IMR-90 (cell line): ENCODE measurements around the gene CFAP157. TPM values are rescaled to one million over a fixed set of nuclear protein-coding genes. Genes with fewer than 3 reads are reported as not detected.

ENCODE experiments used
- ATAC-seq: fragments of 200-7000 bp; cut with Tn5 transposase; 2 replicates; pipeline ENCODE4 v1.9.1; 2020; ENCODE audit warnings: low read depth, mild to moderate bottlenecking, moderate library complexity
- BruUV-seq: library from RNA; stranded (reverse); fragments of 400-500 nt; replicated peaks from 2 replicates; lab custom pipeline; 2021; lab: Mats Ljungman, UMichigan
- CTCF ChIA-PET: fragments of 300-600 bp; formaldehyde crosslinking; extraction: SDS; loops from one replicate; lab custom pipeline; 2021; ENCODE audit warnings: antibody characterized with exemption; lab: Yijun Ruan, JAX
- POLR2A ChIA-PET: fragments of 300-600 bp; sonication (Branson Sonifier 250); formaldehyde crosslinking; loops from one replicate; lab custom pipeline; 2022; ENCODE audit warnings: antibody characterized with exemption; ENCODE audit not compliant: unreplicated experiment; lab: Charles Lee
- DNase-seq: peaks from one replicate; pipeline ENCODE4 v3.0.0; 2013
- H2AFZ ChIP-seq: replicated peaks from 2 replicates; pipeline ENCODE3; 2013; ENCODE audit warnings: low read length, mild to moderate bottlenecking; ENCODE audit not compliant: poor library complexity
- H2AK5ac ChIP-seq: 2 replicates; pipeline ENCODE4 v1.6.1; 2013; ENCODE audit warnings: low read depth, low read length, inconsistent platforms
- H2AK9ac ChIP-seq: replicated peaks from 2 replicates; pipeline ENCODE3; 2013; ENCODE audit warnings: mild to moderate bottlenecking, low read depth, low read length, moderate library complexity; ENCODE audit not compliant: poor library complexity
- H2BK120ac ChIP-seq: 2 replicates; pipeline ENCODE4 v1.6.1; 2013; ENCODE audit warnings: low read depth, low read length, inconsistent platforms
- H2BK15ac ChIP-seq: 3 replicates; pipeline ENCODE4 v1.6.1; 2013; ENCODE audit warnings: low read depth, low read length, inconsistent platforms
- H2BK20ac ChIP-seq: 2 replicates; pipeline ENCODE4 v1.6.1; 2013; ENCODE audit warnings: low read depth, mild to moderate bottlenecking, inconsistent platforms, low read length, moderate library complexity
- H2BK5ac ChIP-seq: 2 replicates; pipeline ENCODE4 v1.6.1; 2013; ENCODE audit warnings: mild to moderate bottlenecking, low read depth, low read length, inconsistent platforms; ENCODE audit not compliant: poor library complexity, severe bottlenecking
- H3K14ac ChIP-seq: replicated peaks from 2 replicates; pipeline ENCODE4 v1.6.1; 2013; ENCODE audit warnings: low read depth, low read length, inconsistent platforms
- H3K18ac ChIP-seq: 2 replicates; pipeline ENCODE4 v1.6.1; 2013; ENCODE audit warnings: low read depth, low read length, control low read depth
- H3K23ac ChIP-seq: 2 replicates; pipeline ENCODE4 v1.6.1; 2013; ENCODE audit warnings: low read depth, low read length, inconsistent platforms
- H3K27ac ChIP-seq: 2 replicates; pipeline ENCODE4 v1.5.1; 2013; ENCODE audit warnings: mild to moderate bottlenecking, control low read depth, low read length; ENCODE audit not compliant: insufficient read depth
- H3K27me3 ChIP-seq: 2 replicates; pipeline ENCODE4 v1.6.1; 2013; ENCODE audit warnings: low read length; ENCODE audit not compliant: control insufficient read depth, insufficient read depth
- H3K36me3 ChIP-seq: 2 replicates; pipeline ENCODE4 v1.6.1; 2013; ENCODE audit warnings: low read length, mixed read lengths; ENCODE audit not compliant: control insufficient read depth, insufficient read depth
- H3K4ac ChIP-seq: 2 replicates; pipeline ENCODE4 v1.6.1; 2013; ENCODE audit warnings: low read depth, low read length, inconsistent platforms
- H3K4me1 ChIP-seq: 2 replicates; pipeline ENCODE4 v1.6.1; 2013; ENCODE audit warnings: low read length, mixed read lengths; ENCODE audit not compliant: control insufficient read depth, insufficient read depth
- H3K4me2 ChIP-seq: 2 replicates; pipeline ENCODE4 v1.6.1; 2013; ENCODE audit warnings: low read depth, mild to moderate bottlenecking, control low read depth, low read length, moderate library complexity
- H3K4me3 ChIP-seq: 2 replicates; pipeline ENCODE4 v1.5.1; 2013; ENCODE audit warnings: low read depth, mild to moderate bottlenecking, control low read depth, low read length, moderate library complexity; ENCODE audit not compliant: insufficient read depth
- H3K56ac ChIP-seq: 2 replicates; pipeline ENCODE4 v1.6.1; 2013; ENCODE audit warnings: low read length, inconsistent platforms; ENCODE audit not compliant: insufficient read depth; ENCODE audit errors: extremely low read depth
- H3K79me1 ChIP-seq, 2 experiments: 2 replicates each; pipeline ENCODE4 v1.6.1; 2013; ENCODE audit warnings: low read length in 2 of 2, inconsistent platforms in 1 of 2, low read depth in 1 of 2
- H3K9ac ChIP-seq: 2 replicates; pipeline ENCODE4 v1.6.1; 2013; ENCODE audit warnings: low read depth, low read length, control low read depth
- H3K9me1 ChIP-seq: 2 replicates; pipeline ENCODE4 v1.6.1; 2013; ENCODE audit warnings: low read length, inconsistent platforms; ENCODE audit not compliant: insufficient read depth
- H3K9me3 ChIP-seq: 2 replicates; pipeline ENCODE4 v1.6.1; 2013; ENCODE audit warnings: low read length; ENCODE audit not compliant: control insufficient read depth, insufficient read depth
- H4K20me1 ChIP-seq: 2 replicates; pipeline ENCODE4 v1.6.1; 2013; ENCODE audit warnings: low read length, inconsistent platforms; ENCODE audit not compliant: insufficient read depth
- H4K5ac ChIP-seq: 2 replicates; pipeline ENCODE4 v1.6.1; 2013; ENCODE audit warnings: mild to moderate bottlenecking, low read depth, low read length, control low read depth
- H4K8ac ChIP-seq, 2 experiments: 2 replicates each; pipeline ENCODE4 v1.6.1; 2013; ENCODE audit warnings: low read depth in 2 of 2, low read length in 2 of 2, control low read depth in 1 of 2, inconsistent platforms in 1 of 2
- H4K91ac ChIP-seq: 2 replicates; pipeline ENCODE4 v1.6.1; 2013; ENCODE audit warnings: low read depth, low read length, inconsistent platforms; ENCODE audit not compliant: insufficient read depth
- CTCF ChIP-seq: conservative IDR thresholded peaks from 2 replicates; pipeline ENCODE4 v1.5.1; 2012; ENCODE audit warnings: mild to moderate bottlenecking, low read depth, low read length, improper control_type of control experiment
- FOS ChIP-seq: fragments of 150-350 bp; IDR thresholded peaks from 2 replicates; pipeline ENCODE4 v1.6.1; 2016; ENCODE audit warnings: low read depth, low read length
- MXI1 ChIP-seq: IDR thresholded peaks from 2 replicates; pipeline ENCODE4 v1.6.1; 2012; ENCODE audit warnings: low read depth, mild to moderate bottlenecking, low read length, moderate library complexity, borderline replicate concordance
- NFE2L2 ChIP-seq: fragments of 150-350 bp; IDR thresholded peaks from 2 replicates; pipeline ENCODE4 v1.6.1; 2016; ENCODE audit warnings: low read depth, mild to moderate bottlenecking, low read length
- RAD21 ChIP-seq: IDR thresholded peaks from 2 replicates; pipeline ENCODE4 v1.6.1; 2012; ENCODE audit warnings: low read length, improper control_type of control experiment
- RCOR1 ChIP-seq: IDR thresholded peaks from 2 replicates; pipeline ENCODE4 v1.6.1; 2012; ENCODE audit warnings: mild to moderate bottlenecking, low read length, improper control_type of control experiment; ENCODE audit not compliant: insufficient replicate concordance
- RFX5 ChIP-seq: IDR thresholded peaks from 2 replicates; pipeline ENCODE4 v1.8.0; 2012; ENCODE audit warnings: low read depth, mild to moderate bottlenecking, low read length, moderate library complexity
- USF2 ChIP-seq: fragments of 150-350 bp; IDR thresholded peaks from 2 replicates; pipeline ENCODE4 v1.6.1; 2017; ENCODE audit warnings: mild to moderate bottlenecking, antibody characterized with exemption, low read length, low read depth
- WGBS, 2 experiments: methylation state at CpG; one replicate each; pipeline versions ENCODE4 v1.1.5 to v1.1.7; 2013; ENCODE audit warnings: missing lambda C conversion rate in 2 of 2; ENCODE audit not compliant: insufficient read length in 1 of 2; ENCODE audit errors: extremely low coverage in 2 of 2; 5-methylcytosine and 5-hydroxymethylcytosine counted together
- dilution Hi-C: fragments of 300-500 bp; cut with HindIII; formaldehyde crosslinking; loops from one replicate; pipeline ENCODE4 v1.14.3; 2018; ENCODE audit warnings: low sequenced_read_pairs; ENCODE audit not compliant: unreplicated experiment
- in situ Hi-C: fragments of 300-500 bp; cut with MboI; formaldehyde crosslinking; loops from 3 replicates; pipeline ENCODE4 v1.14.3; 2019; ENCODE audit warnings: low sequenced_read_pairs, inconsistent platforms, mixed read lengths
- intact Hi-C: fragments of 100-400 bp; cut with micrococcal nuclease; formaldehyde crosslinking; loops from 2 replicates; pipeline ENCODE4 v1.10.0; 2022
- polyA plus RNA-seq, 3 experiments: library from polyadenylated mRNA; depleted of rRNA; stranded (reverse); fragments of >200 nt; gene quantifications; 2 replicates each; pipeline ENCODE4 v1.2.3, GENCODE V29; 2012; ENCODE audit warnings: low replicate concordance in 1 of 3
- total RNA-seq: library from RNA; depleted of rRNA; stranded (reverse); fragments of >200 nt; gene quantifications from 2 replicates; pipeline ENCODE4 v1.2.3, GENCODE V29; 2012

The CFAP157 gene
- total and polyA plus RNA-seq, 2 of the 4 experiments (the other 2 are of a cell fraction): not detected

GRCh38 chr9:127680846-127681245 is 25.9 kb upstream of the CFAP157 start:
- Histone ChIP-seq H3K56ac (no peak overlapping the region), H4K91ac (no peak overlapping the region), H3K18ac (no peak overlapping the region), H2BK15ac (no peak overlapping the region), H3K4ac (no peak overlapping the region), H2BK120ac (no peak overlapping the region), H4K20me1 (no peaks in the 10 kb centered on the region), H3K9me1 (peaks cover 14% of the 10 kb centered on the region), H2AFZ (no peak overlapping the region), H3K36me3 (peaks cover 61% of the 10 kb centered on the region), H2AK5ac (no peak overlapping the region), H3K14ac (no peak overlapping the region), H2BK20ac (no peak overlapping the region), H3K27ac (no peak overlapping the region), H4K5ac (no peak overlapping the region), H3K9me3 (no peaks in the 10 kb centered on the region), H3K4me2 (no peak overlapping the region), H2BK5ac (no peak overlapping the region), H4K8ac (no peak overlapping the region), H3K9ac (no peak overlapping the region), H2AK9ac (no peak overlapping the region), H3K4me3 (no peak overlapping the region), H3K27me3 (no peaks in the 10 kb centered on the region), H3K79me1 (no peaks in the 10 kb centered on the region), H3K23ac (no peak overlapping the region), H3K4me1 (peaks cover 11% of the 10 kb centered on the region)
- TF ChIP-seq MXI1: no peak
- TF ChIP-seq RAD21: no peak
- TF ChIP-seq FOS: no peak
- TF ChIP-seq RFX5: no peak
- TF ChIP-seq CTCF: no peak
- TF ChIP-seq RCOR1: no peak
- no peak for TF ChIP-seq NFE2L2
- TF ChIP-seq USF2: no peak
- 91% methylated on average over 5 of the region's 9 CpGs; no CpG with 5 or more reads in 1 of the 2 experiments for WGBS, 2 experiments
- DNase-seq (no peak), ATAC-seq (no peak)
- intact Hi-C loops (no loop called here), in situ Hi-C loops (no loop called here), dilution Hi-C loops (no loop called here)
- ChIA-PET CTCF (interaction anchor here (0.6 kb wide), 1 partner anchor 157 kb away, joined by 3 read pairs; no protein-coding TSS in a partner anchor), POLR2A (no interaction called here)
- BruUV-seq: no TSS peak
